ENCODE measurements around the gene MPLKIP. TPM values are rescaled to one million over a fixed set of nuclear protein-coding genes. Genes with fewer than 3 reads are reported as not detected.
A peak's percentile ranks its signal among the peaks of the same experiment; 100 is the strongest.
"Not testable (repeated sequence)": the region's sequence is repeated elsewhere in the genome, so short reads cannot be mapped to it uniquely, and the experiment has no call there.

MPLKIP gene
- total RNA-seq, 1 donor from 2014 or later: 36.0 TPM

DNA sequence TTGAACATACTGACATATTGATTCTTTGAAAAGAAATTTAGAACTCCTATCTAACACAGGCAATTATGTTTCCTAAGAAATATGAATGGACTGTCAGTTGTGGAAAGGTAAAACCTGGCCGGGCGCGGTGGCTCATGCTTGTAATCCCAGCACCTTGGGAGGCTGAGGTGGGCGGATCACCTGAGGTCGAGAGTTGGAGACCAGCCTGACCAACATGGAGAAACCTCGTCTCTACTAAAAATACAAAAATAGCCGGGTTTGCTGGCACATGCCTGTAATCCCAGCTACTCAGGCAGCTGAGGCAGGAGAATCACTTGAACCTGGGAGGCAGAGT lies 13.8 kb upstream of the MPLKIP start:
- H3K9me3 Mint-ChIP-seq; H3K4me1 Mint-ChIP-seq (ENCODE audit: low read depth); H3K4me3 Mint-ChIP-seq; H3K27ac Mint-ChIP-seq; H3K36me3 Mint-ChIP-seq (ENCODE audit: low read depth); DNase-seq (ENCODE audit: low spot score); intact Hi-C loops (cut with micrococcal nuclease): not testable (repeated sequence)
- peaks cover 12% of the 10 kb centered on the region for H3K27me3 Mint-ChIP-seq (ENCODE audit: insufficient read depth)

DNA sequence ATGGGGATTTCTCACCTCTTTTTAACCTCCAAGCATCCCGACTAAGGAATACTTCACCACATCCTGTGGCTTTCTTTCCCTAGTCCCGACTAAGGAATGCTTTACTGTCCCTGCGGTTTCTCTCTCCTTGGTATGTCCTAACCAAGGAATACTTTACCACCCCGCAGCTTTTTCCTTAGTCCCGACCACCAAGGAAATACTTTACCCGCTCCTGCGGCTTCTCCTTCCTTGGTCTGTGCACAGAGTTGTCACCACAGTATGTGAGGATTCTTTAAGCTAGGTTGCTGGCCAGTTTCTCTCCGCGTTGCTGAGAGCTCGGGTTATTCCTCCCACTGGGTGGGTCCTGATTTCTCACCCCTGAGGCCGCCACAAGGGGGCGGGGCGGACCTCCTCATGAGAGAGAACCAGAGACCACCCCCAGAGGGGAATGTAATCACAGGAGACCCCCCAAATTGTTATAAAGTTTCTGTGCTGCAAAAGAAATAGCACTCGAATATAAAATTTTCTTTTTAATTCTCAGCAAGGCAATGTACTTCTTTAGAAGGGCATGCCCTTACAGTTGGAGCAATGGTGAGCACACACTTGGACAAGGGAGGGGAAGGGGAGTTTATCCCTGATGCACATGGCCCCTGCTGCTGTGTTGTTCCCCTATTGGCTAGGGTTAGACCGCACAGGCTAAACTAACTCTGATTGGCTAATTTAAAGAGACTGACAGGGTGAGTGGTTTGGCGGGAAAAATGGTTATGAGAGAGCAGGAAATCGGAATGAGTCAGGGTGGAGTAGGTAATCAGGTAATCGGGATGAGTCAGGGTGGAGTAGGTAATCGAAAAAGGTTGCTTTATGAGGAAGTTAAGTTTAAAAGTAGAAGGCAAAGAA lies 13.2 kb upstream of the MPLKIP start:
- no peak for DNase-seq (ENCODE audit: low spot score)
- Mint-ChIP-seq H3K27me3 (ENCODE audit: insufficient read depth) (peaks cover 12% of the 10 kb centered on the region), H3K27ac (no peak overlapping the region), H3K4me3 (no peak overlapping the region), H3K36me3 (ENCODE audit: low read depth) (no peaks in the 10 kb centered on the region), H3K4me1 (ENCODE audit: low read depth) (no peaks in the 10 kb centered on the region), H3K9me3 (no peaks in the 10 kb centered on the region)
- intact Hi-C loops (cut with micrococcal nuclease): no loop called here

DNA sequence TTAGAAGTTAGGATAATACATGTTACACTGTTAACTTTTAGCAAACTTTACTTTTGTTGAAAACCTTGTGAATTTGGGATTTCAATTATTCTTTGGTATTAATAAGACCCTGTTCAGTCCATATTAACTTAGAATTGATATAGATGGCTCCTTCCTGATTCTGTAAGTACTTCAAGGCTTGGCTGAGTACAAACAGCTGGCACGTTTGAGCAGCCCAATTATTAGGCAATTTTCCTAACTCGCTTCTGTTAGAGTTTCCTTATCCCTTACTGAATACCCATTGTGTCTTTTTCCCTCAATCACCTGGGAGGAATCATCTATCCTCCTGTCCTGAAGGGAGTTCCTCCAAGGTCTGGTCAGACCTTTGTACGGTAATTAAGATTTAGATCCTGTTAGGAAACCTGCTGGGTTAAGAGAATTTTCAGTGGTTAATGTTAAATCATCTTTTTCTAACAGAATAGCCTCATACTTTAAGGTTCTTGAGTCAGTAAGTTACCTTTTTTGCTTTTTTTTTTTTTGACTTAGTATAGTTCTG lies 11.2 kb upstream of the MPLKIP start:
- not testable (repeated sequence) for H3K4me3 Mint-ChIP-seq

DNA sequence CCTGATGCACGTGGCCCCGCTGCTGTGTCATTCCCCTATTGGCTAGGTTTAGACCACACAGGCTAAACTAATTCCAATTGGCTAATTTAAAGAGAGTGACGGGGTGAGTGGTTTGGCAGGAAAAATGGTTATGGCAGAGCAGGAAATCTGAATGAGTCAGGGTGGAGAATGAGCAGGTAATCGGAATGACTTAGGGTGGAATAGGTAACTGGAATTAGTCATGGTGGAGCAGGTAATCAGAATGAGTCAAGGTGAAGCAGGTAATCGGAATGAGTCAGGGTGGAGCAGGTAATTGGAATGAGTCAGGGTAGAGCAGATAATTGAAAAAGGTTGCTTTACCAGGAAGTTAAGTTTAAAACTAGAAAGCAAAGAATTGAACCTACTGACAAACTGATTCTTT lies 7.5 kb upstream of the MPLKIP start:
- peaks cover 14% of the 10 kb centered on the region for H3K27me3 Mint-ChIP-seq (ENCODE audit: insufficient read depth)
- DNase-seq (ENCODE audit: low spot score); H3K36me3 Mint-ChIP-seq (ENCODE audit: low read depth); H3K4me1 Mint-ChIP-seq (ENCODE audit: low read depth); intact Hi-C loops (cut with micrococcal nuclease); H3K9me3 Mint-ChIP-seq; H3K4me3 Mint-ChIP-seq; H3K27ac Mint-ChIP-seq: not testable (repeated sequence)

More for the DNA sequence above, 11.2 kb upstream of the MPLKIP start:
- H3K27ac Mint-ChIP-seq; DNase-seq (ENCODE audit: low spot score); H3K9me3 Mint-ChIP-seq; H3K36me3 Mint-ChIP-seq (ENCODE audit: low read depth); H3K4me1 Mint-ChIP-seq (ENCODE audit: low read depth); intact Hi-C loops (cut with micrococcal nuclease): not testable (repeated sequence)
- H3K27me3 Mint-ChIP-seq (ENCODE audit: insufficient read depth): peaks cover 12% of the 10 kb centered on the region

DNA sequence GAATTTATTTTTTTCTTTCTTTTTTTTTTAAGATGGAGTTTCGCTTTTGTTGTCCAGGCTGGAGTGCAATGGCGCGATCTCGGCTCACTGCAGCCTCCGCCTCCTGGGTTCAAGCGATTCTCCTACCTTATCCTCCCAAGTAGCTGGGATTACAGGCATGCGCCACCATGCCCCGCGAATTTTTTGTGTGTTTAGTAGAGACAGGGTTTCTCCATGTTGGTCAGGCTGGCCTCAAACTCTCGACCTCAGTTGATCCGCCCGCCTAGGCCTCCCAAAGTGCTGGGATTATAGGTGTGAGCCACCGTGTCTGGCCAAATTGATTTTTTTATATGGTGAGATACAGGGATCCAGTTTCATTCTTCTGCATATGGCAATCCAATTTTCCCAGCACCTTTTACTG lies 5.5 kb upstream of the MPLKIP start:
- not testable (repeated sequence) for H3K27ac Mint-ChIP-seq; DNase-seq (ENCODE audit: low spot score); H3K4me1 Mint-ChIP-seq (ENCODE audit: low read depth); H3K36me3 Mint-ChIP-seq (ENCODE audit: low read depth); H3K4me3 Mint-ChIP-seq; H3K9me3 Mint-ChIP-seq
- H3K27me3 Mint-ChIP-seq (ENCODE audit: insufficient read depth): peaks cover 18% of the 10 kb centered on the region
- intact Hi-C loops (cut with micrococcal nuclease): loop anchor here (10.0 kb wide), 1 partner anchor 1965 kb away; the partner anchor contains the start of gene STARD3NL

DNA sequence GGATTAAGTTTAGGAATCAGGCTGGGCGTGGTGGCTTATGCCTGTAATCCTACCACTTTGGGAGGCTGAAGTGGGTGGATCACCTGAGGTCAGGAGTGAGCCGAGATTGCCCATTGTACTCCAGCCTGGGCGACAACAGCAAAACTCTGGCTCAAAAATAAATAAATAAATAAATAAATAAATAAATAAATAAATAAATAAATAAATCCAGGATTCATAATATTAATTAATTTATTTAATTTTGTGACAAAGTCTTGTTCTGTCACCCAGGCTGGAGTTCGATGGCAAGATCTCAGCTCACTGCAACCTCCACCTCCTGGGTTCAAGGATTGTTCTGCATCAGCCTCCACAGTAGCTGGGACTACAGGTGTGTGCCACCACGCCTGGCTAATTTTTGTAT lies 4.6 kb upstream of the MPLKIP start:
- no peak overlapping the region for H3K4me3 Mint-ChIP-seq
- no peak overlapping the region for H3K27ac Mint-ChIP-seq
- H3K9me3 Mint-ChIP-seq: no peaks in the 10 kb centered on the region
- DNase-seq (ENCODE audit: low spot score): no peak
- intact Hi-C loops (cut with micrococcal nuclease): loop anchor here (10.0 kb wide), 1 partner anchor 1964 kb away; the partner anchor contains the start of gene STARD3NL
- no peaks in the 10 kb centered on the region for H3K36me3 Mint-ChIP-seq (ENCODE audit: low read depth)
- no peaks in the 10 kb centered on the region for H3K4me1 Mint-ChIP-seq (ENCODE audit: low read depth)
- peaks cover 13% of the 10 kb centered on the region for H3K27me3 Mint-ChIP-seq (ENCODE audit: insufficient read depth)

DNA sequence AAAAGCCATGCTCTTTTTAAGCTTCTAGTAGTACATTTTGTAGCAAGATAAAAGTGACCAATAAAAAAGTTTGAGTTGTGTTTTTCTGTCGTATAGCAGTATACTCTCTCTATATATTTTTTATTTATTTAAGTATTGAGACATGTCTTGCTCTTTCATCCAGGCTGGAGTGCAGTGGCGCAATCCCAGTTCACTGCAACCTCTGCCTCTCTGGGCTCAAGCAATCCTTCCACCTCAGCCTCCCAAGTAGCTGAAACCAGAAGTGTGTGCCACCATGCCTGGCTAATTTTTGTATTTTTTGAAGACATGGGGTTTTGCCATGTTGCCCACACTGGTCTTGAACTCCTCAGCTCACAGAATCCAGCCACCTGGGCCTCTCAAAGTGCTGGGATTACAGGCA lies 3.1 kb upstream of the MPLKIP start:
- no peak for DNase-seq (ENCODE audit: low spot score)
- peaks cover 13% of the 10 kb centered on the region for H3K27me3 Mint-ChIP-seq (ENCODE audit: insufficient read depth)
- no peaks in the 10 kb centered on the region for H3K9me3 Mint-ChIP-seq
- H3K4me3 Mint-ChIP-seq: no peak overlapping the region
- H3K27ac Mint-ChIP-seq: no peak overlapping the region
- peaks cover 11% of the 10 kb centered on the region for H3K4me1 Mint-ChIP-seq (ENCODE audit: low read depth)
- intact Hi-C loops (cut with micrococcal nuclease): loop anchor here (10.0 kb wide), 1 partner anchor 1963 kb away; the partner anchor contains the start of gene STARD3NL
- peaks cover 2% of the 10 kb centered on the region for H3K36me3 Mint-ChIP-seq (ENCODE audit: low read depth)

DNA sequence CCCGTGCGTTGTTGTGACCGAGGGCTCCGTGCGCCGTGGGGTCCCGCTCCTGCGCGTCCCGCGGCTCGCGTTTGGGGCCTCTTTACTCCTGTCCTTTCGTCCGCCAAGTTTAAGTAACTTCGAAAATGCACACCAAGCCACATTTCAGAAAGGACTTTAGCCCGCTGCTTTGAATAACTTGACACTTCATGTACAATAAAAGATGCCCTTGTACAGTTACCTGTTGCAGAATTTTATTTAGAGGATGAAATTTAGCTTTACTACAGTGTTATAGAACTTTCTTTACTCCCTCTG lies 842 bp upstream of the MPLKIP start:
- no peak for DNase-seq (ENCODE audit: low spot score)
- intact Hi-C loops (cut with micrococcal nuclease): loop anchor here (2.0 to 10.0 kb wide), 4 partner anchors 238 to 1960 kb away; partner anchors contain the start of genes STARD3NL and YAE1
- Mint-ChIP-seq H3K4me1 (ENCODE audit: low read depth) (peaks cover 19% of the 10 kb centered on the region), H3K36me3 (ENCODE audit: low read depth) (peaks cover 6% of the 10 kb centered on the region), H3K27ac (peak overlapping the region; percentile 67), H3K4me3 (peak overlapping the region; percentile 77), H3K9me3 (no peaks in the 10 kb centered on the region), H3K27me3 (ENCODE audit: insufficient read depth) (peaks cover 13% of the 10 kb centered on the region)

DNA sequence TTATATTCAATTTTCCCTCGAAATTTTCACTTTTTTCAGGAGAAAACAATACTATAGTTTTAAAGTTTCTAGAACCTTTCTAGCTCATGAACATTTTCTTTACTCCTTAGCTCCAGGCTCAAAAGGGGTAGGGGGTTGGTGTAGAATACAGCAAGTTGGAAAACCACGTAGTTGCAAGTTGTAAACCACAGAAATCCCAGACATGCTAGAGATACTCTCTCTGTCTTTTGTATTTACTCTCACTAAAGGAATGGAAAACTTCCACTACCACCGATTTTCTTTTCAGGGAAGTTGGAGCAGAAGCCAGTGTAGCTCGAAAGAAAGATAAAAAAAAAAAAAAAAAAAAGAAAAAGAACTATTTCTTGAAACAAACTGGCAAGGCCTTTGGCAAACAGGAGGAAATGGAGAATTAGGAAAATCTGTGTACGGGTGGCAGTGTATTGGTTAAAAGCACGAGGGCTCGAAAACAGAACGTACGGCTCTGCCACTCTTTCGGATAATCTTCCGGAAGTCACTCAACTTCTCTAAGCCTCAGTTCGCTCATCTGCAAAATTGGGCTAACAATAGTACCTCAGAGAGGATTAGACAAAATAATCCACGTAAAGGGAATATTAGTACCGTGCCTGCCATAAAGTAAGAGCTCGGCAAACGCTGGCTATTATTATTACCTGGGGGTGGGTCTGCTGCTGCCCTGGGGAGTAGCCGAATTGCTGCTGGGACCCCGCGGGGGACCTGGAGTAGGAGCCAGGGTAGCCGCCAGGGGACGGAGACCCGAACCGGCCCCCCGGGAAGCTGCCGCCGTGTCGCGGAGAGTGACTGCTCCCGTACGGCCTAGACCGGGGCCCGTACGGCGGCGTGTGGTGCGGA lies 628 bp downstream of the MPLKIP start:
- peaks cover 8% of the 10 kb centered on the region for H3K36me3 Mint-ChIP-seq (ENCODE audit: low read depth)
- H3K27me3 Mint-ChIP-seq (ENCODE audit: insufficient read depth): peaks cover 13% of the 10 kb centered on the region
- intact Hi-C loops (cut with micrococcal nuclease): loop anchor here (1.0 to 10.0 kb wide), 9 partner anchors 81 to 1959 kb away; partner anchors contain the start of genes RALA, STARD3NL, VPS41 and YAE1
- peak overlapping the region; percentile 85 for H3K27ac Mint-ChIP-seq
- H3K9me3 Mint-ChIP-seq: no peaks in the 10 kb centered on the region
- H3K4me1 Mint-ChIP-seq (ENCODE audit: low read depth): peaks cover 23% of the 10 kb centered on the region
- peak overlapping the region; percentile 91 for H3K4me3 Mint-ChIP-seq
- DNase-seq (ENCODE audit: low spot score): no peak

DNA sequence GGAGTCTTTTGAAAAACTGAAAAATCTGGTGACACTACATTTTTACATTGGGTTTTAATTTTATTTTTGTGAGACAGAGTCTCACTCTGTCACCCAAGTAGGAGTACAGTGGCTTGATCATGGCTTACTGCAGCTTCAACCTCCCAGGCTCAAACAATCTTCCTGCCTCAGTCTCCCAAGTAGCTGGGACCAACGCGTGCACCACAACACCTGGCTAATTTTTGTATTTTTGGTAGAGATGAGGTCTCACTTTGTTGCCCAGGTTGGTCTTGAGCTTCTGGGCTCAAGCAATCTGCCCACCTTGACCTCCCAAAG lies 11.5 kb downstream of the MPLKIP start:
- Mint-ChIP-seq H3K4me3 (no peak overlapping the region), H3K4me1 (ENCODE audit: low read depth) (no peaks in the 10 kb centered on the region), H3K36me3 (ENCODE audit: low read depth) (peaks cover 2% of the 10 kb centered on the region), H3K9me3 (no peaks in the 10 kb centered on the region), H3K27me3 (ENCODE audit: insufficient read depth) (no peaks in the 10 kb centered on the region), H3K27ac (no peak overlapping the region)
- intact Hi-C loops (cut with micrococcal nuclease): no loop called here
- DNase-seq (ENCODE audit: low spot score): no peak

DNA sequence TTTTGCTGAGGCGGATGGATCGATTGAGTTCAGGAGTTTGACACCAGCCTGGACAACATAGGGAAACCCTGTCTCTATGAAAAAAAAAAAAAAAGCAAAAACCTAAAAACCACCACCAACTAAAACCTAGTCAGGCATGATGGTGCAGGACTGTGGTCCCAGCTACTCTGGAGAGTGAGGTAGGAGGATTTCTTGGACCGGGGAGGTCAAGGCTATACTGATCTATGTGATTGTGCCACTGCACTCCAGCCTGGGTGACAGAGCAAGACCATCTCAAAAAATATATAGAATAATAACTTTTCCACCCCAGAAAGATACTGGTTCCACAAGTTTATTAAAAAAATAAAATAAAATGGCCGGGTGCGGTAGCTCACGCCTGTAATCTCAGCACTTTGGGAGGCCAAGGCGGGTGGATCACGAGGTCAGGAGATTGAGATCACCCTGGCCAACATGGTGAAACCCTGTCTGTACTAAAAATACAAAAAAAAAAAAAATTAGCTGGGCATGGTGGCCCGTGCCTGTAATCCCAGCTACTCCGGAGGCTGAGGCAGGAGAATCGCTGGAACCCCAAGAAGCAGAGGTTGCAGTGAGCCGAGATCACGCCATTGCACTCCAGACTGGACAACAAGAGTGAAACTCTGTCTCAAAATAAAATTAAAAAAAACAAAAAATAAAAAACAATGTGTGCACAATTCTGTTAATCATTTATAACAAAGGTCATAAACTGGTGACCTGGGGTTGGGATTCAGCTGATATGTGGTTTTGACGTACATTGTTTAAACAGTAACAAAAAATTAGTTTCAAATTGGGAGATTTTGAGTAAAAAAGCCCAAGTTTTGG lies 12.1 kb downstream of the MPLKIP start:
- intact Hi-C loops (cut with micrococcal nuclease); H3K4me1 Mint-ChIP-seq (ENCODE audit: low read depth); H3K36me3 Mint-ChIP-seq (ENCODE audit: low read depth); DNase-seq (ENCODE audit: low spot score); H3K27me3 Mint-ChIP-seq (ENCODE audit: insufficient read depth); H3K9me3 Mint-ChIP-seq; H3K27ac Mint-ChIP-seq; H3K4me3 Mint-ChIP-seq: not testable (repeated sequence)

DNA sequence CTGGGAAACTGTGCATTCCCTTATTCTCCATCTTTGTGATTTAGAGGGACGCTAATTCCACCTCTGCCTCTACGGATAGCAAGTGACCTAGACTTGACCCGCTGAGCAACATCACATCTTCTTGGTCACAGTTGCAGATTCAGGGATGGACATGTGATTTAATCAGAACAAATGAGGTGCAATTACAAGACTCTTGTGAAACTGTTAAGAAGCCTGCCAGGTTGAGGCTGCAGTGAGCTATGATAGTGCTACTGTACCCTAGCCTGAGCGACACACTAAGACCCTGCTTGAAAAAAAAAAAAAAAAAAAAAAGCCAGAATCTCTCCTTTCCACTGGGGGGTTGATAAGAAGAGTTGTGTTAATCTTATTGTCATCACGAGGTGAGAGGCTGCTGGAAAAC lies 14.4 kb downstream of the MPLKIP start:
- Mint-ChIP-seq H3K9me3 (no peaks in the 10 kb centered on the region), H3K4me3 (no peak overlapping the region), H3K27ac (no peak overlapping the region), H3K4me1 (ENCODE audit: low read depth) (no peaks in the 10 kb centered on the region), H3K27me3 (ENCODE audit: insufficient read depth) (no peaks in the 10 kb centered on the region), H3K36me3 (ENCODE audit: low read depth) (peaks cover 2% of the 10 kb centered on the region)
- no peak for DNase-seq (ENCODE audit: low spot score)
- intact Hi-C loops (cut with micrococcal nuclease): no loop called here
